IMR-90 (cell line): ENCODE measurements around the gene FSTL5. TPM values are rescaled to one million over a fixed set of nuclear protein-coding genes. Genes with fewer than 3 reads are reported as not detected.

Source experiments
- ATAC-seq: fragments of 200-7000 bp; cut with Tn5 transposase; 2 replicates; pipeline ENCODE4 v1.9.1; 2020; ENCODE audit warnings: low read depth, mild to moderate bottlenecking, moderate library complexity
- BruUV-seq: library from RNA; stranded (reverse); fragments of 400-500 nt; replicated peaks from 2 replicates; lab custom pipeline; 2021; lab: Mats Ljungman, UMichigan
- CTCF ChIA-PET: fragments of 300-600 bp; formaldehyde crosslinking; extraction: SDS; loops from one replicate; lab custom pipeline; 2021; ENCODE audit warnings: antibody characterized with exemption; lab: Yijun Ruan, JAX
- POLR2A ChIA-PET: fragments of 300-600 bp; sonication (Branson Sonifier 250); formaldehyde crosslinking; loops from one replicate; lab custom pipeline; 2022; ENCODE audit warnings: antibody characterized with exemption; ENCODE audit not compliant: unreplicated experiment; lab: Charles Lee
- DNase-seq: peaks from one replicate; pipeline ENCODE4 v3.0.0; 2013
- H2AFZ ChIP-seq: replicated peaks from 2 replicates; pipeline ENCODE3; 2013; ENCODE audit warnings: low read length, mild to moderate bottlenecking; ENCODE audit not compliant: poor library complexity
- H2AK5ac ChIP-seq: 2 replicates; pipeline ENCODE4 v1.6.1; 2013; ENCODE audit warnings: low read depth, low read length, inconsistent platforms
- H2AK9ac ChIP-seq: replicated peaks from 2 replicates; pipeline ENCODE3; 2013; ENCODE audit warnings: mild to moderate bottlenecking, low read depth, low read length, moderate library complexity; ENCODE audit not compliant: poor library complexity
- H2BK120ac ChIP-seq: 2 replicates; pipeline ENCODE4 v1.6.1; 2013; ENCODE audit warnings: low read depth, low read length, inconsistent platforms
- H2BK15ac ChIP-seq: 3 replicates; pipeline ENCODE4 v1.6.1; 2013; ENCODE audit warnings: low read depth, low read length, inconsistent platforms
- H2BK20ac ChIP-seq: 2 replicates; pipeline ENCODE4 v1.6.1; 2013; ENCODE audit warnings: low read depth, mild to moderate bottlenecking, inconsistent platforms, low read length, moderate library complexity
- H2BK5ac ChIP-seq: 2 replicates; pipeline ENCODE4 v1.6.1; 2013; ENCODE audit warnings: mild to moderate bottlenecking, low read depth, low read length, inconsistent platforms; ENCODE audit not compliant: poor library complexity, severe bottlenecking
- H3K14ac ChIP-seq: replicated peaks from 2 replicates; pipeline ENCODE4 v1.6.1; 2013; ENCODE audit warnings: low read depth, low read length, inconsistent platforms
- H3K18ac ChIP-seq: 2 replicates; pipeline ENCODE4 v1.6.1; 2013; ENCODE audit warnings: low read depth, low read length, control low read depth
- H3K23ac ChIP-seq: 2 replicates; pipeline ENCODE4 v1.6.1; 2013; ENCODE audit warnings: low read depth, low read length, inconsistent platforms
- H3K27ac ChIP-seq: 2 replicates; pipeline ENCODE4 v1.5.1; 2013; ENCODE audit warnings: mild to moderate bottlenecking, control low read depth, low read length; ENCODE audit not compliant: insufficient read depth
- H3K27me3 ChIP-seq: 2 replicates; pipeline ENCODE4 v1.6.1; 2013; ENCODE audit warnings: low read length; ENCODE audit not compliant: control insufficient read depth, insufficient read depth
- H3K36me3 ChIP-seq: 2 replicates; pipeline ENCODE4 v1.6.1; 2013; ENCODE audit warnings: low read length, mixed read lengths; ENCODE audit not compliant: control insufficient read depth, insufficient read depth
- H3K4ac ChIP-seq: 2 replicates; pipeline ENCODE4 v1.6.1; 2013; ENCODE audit warnings: low read depth, low read length, inconsistent platforms
- H3K4me1 ChIP-seq: 2 replicates; pipeline ENCODE4 v1.6.1; 2013; ENCODE audit warnings: low read length, mixed read lengths; ENCODE audit not compliant: control insufficient read depth, insufficient read depth
- H3K4me2 ChIP-seq: 2 replicates; pipeline ENCODE4 v1.6.1; 2013; ENCODE audit warnings: low read depth, mild to moderate bottlenecking, control low read depth, low read length, moderate library complexity
- H3K4me3 ChIP-seq: 2 replicates; pipeline ENCODE4 v1.5.1; 2013; ENCODE audit warnings: low read depth, mild to moderate bottlenecking, control low read depth, low read length, moderate library complexity; ENCODE audit not compliant: insufficient read depth
- H3K56ac ChIP-seq: 2 replicates; pipeline ENCODE4 v1.6.1; 2013; ENCODE audit warnings: low read length, inconsistent platforms; ENCODE audit not compliant: insufficient read depth; ENCODE audit errors: extremely low read depth
- H3K79me1 ChIP-seq, 2 experiments: 2 replicates each; pipeline ENCODE4 v1.6.1; 2013; ENCODE audit warnings: low read length in 2 of 2, inconsistent platforms in 1 of 2, low read depth in 1 of 2
- H3K9ac ChIP-seq: 2 replicates; pipeline ENCODE4 v1.6.1; 2013; ENCODE audit warnings: low read depth, low read length, control low read depth
- H3K9me1 ChIP-seq: 2 replicates; pipeline ENCODE4 v1.6.1; 2013; ENCODE audit warnings: low read length, inconsistent platforms; ENCODE audit not compliant: insufficient read depth
- H3K9me3 ChIP-seq: 2 replicates; pipeline ENCODE4 v1.6.1; 2013; ENCODE audit warnings: low read length; ENCODE audit not compliant: control insufficient read depth, insufficient read depth
- H4K20me1 ChIP-seq: 2 replicates; pipeline ENCODE4 v1.6.1; 2013; ENCODE audit warnings: low read length, inconsistent platforms; ENCODE audit not compliant: insufficient read depth
- H4K5ac ChIP-seq: 2 replicates; pipeline ENCODE4 v1.6.1; 2013; ENCODE audit warnings: mild to moderate bottlenecking, low read depth, low read length, control low read depth
- H4K8ac ChIP-seq, 2 experiments: 2 replicates each; pipeline ENCODE4 v1.6.1; 2013; ENCODE audit warnings: low read depth in 2 of 2, low read length in 2 of 2, control low read depth in 1 of 2, inconsistent platforms in 1 of 2
- H4K91ac ChIP-seq: 2 replicates; pipeline ENCODE4 v1.6.1; 2013; ENCODE audit warnings: low read depth, low read length, inconsistent platforms; ENCODE audit not compliant: insufficient read depth
- BHLHE40 ChIP-seq: fragments of 150-350 bp; IDR thresholded peaks from 2 replicates; pipeline ENCODE4 v1.6.1; 2016; ENCODE audit warnings: mild to moderate bottlenecking, low read depth, low read length
- CEBPB ChIP-seq: IDR thresholded peaks from 2 replicates; pipeline ENCODE4 v1.6.1; 2012; ENCODE audit warnings: low read depth, low read length, improper control_type of control experiment
- CHD1 ChIP-seq: IDR thresholded peaks from 2 replicates; pipeline ENCODE4 v1.6.1; 2012; ENCODE audit warnings: low read depth, low read length, improper control_type of control experiment
- CTCF ChIP-seq: conservative IDR thresholded peaks from 2 replicates; pipeline ENCODE4 v1.5.1; 2012; ENCODE audit warnings: mild to moderate bottlenecking, low read depth, low read length, improper control_type of control experiment
- ELK1 ChIP-seq: fragments of 150-350 bp; IDR thresholded peaks from 2 replicates; pipeline ENCODE4 v1.6.1; 2016; ENCODE audit warnings: low read depth, mild to moderate bottlenecking, low read length, moderate library complexity, borderline replicate concordance
- FOS ChIP-seq: fragments of 150-350 bp; IDR thresholded peaks from 2 replicates; pipeline ENCODE4 v1.6.1; 2016; ENCODE audit warnings: low read depth, low read length
- MAFK ChIP-seq: IDR thresholded peaks from 2 replicates; pipeline ENCODE4 v1.6.1; 2012; ENCODE audit warnings: low read depth, low read length, improper control_type of control experiment
- MAZ ChIP-seq: IDR thresholded peaks from 2 replicates; pipeline ENCODE4 v1.6.1; 2012; ENCODE audit warnings: low read depth, mild to moderate bottlenecking, low read length, improper control_type of control experiment, moderate library complexity, borderline replicate concordance
- MXI1 ChIP-seq: IDR thresholded peaks from 2 replicates; pipeline ENCODE4 v1.6.1; 2012; ENCODE audit warnings: low read depth, mild to moderate bottlenecking, low read length, moderate library complexity, borderline replicate concordance
- NFE2L2 ChIP-seq: fragments of 150-350 bp; IDR thresholded peaks from 2 replicates; pipeline ENCODE4 v1.6.1; 2016; ENCODE audit warnings: low read depth, mild to moderate bottlenecking, low read length
- POLR2A ChIP-seq: IDR thresholded peaks from 2 replicates; pipeline ENCODE4 v1.6.1; 2012; ENCODE audit warnings: mild to moderate bottlenecking, low read depth, low read length
- RAD21 ChIP-seq: IDR thresholded peaks from 2 replicates; pipeline ENCODE4 v1.6.1; 2012; ENCODE audit warnings: low read length, improper control_type of control experiment
- RCOR1 ChIP-seq: IDR thresholded peaks from 2 replicates; pipeline ENCODE4 v1.6.1; 2012; ENCODE audit warnings: mild to moderate bottlenecking, low read length, improper control_type of control experiment; ENCODE audit not compliant: insufficient replicate concordance
- RFX5 ChIP-seq: IDR thresholded peaks from 2 replicates; pipeline ENCODE4 v1.8.0; 2012; ENCODE audit warnings: low read depth, mild to moderate bottlenecking, low read length, moderate library complexity
- SMC3 ChIP-seq: fragments of 150-350 bp; IDR thresholded peaks from 2 replicates; pipeline ENCODE4 v1.6.1; 2016; ENCODE audit warnings: low read depth, mild to moderate bottlenecking, antibody characterized with exemption, low read length, moderate library complexity
- USF2 ChIP-seq: fragments of 150-350 bp; IDR thresholded peaks from 2 replicates; pipeline ENCODE4 v1.6.1; 2017; ENCODE audit warnings: mild to moderate bottlenecking, antibody characterized with exemption, low read length, low read depth
- WGBS, 2 experiments: methylation state at CpG; one replicate each; pipeline versions ENCODE4 v1.1.5 to v1.1.7; 2013; ENCODE audit warnings: missing lambda C conversion rate in 2 of 2; ENCODE audit not compliant: insufficient read length in 1 of 2; ENCODE audit errors: extremely low coverage in 2 of 2; 5-methylcytosine and 5-hydroxymethylcytosine counted together
- dilution Hi-C: fragments of 300-500 bp; cut with HindIII; formaldehyde crosslinking; loops from one replicate; pipeline ENCODE4 v1.14.3; 2018; ENCODE audit warnings: low sequenced_read_pairs; ENCODE audit not compliant: unreplicated experiment
- in situ Hi-C: fragments of 300-500 bp; cut with MboI; formaldehyde crosslinking; loops from 3 replicates; pipeline ENCODE4 v1.14.3; 2019; ENCODE audit warnings: low sequenced_read_pairs, inconsistent platforms, mixed read lengths
- intact Hi-C: fragments of 100-400 bp; cut with micrococcal nuclease; formaldehyde crosslinking; loops from 2 replicates; pipeline ENCODE4 v1.10.0; 2022
- polyA plus RNA-seq, 3 experiments: library from polyadenylated mRNA; depleted of rRNA; stranded (reverse); fragments of >200 nt; gene quantifications; 2 replicates each; pipeline ENCODE4 v1.2.3, GENCODE V29; 2012; ENCODE audit warnings: low replicate concordance in 1 of 3
- total RNA-seq: library from RNA; depleted of rRNA; stranded (reverse); fragments of >200 nt; gene quantifications from 2 replicates; pipeline ENCODE4 v1.2.3, GENCODE V29; 2012

Gene FSTL5
- total and polyA plus RNA-seq, 2 of the 4 experiments (the other 2 are of a cell fraction) = under 0.01 TPM; not detected in 1

GRCh38 chr4:162104459-162105124 is 59.2 kb downstream of the FSTL5 start:
- 70% methylated on average over 2 of the region's 5 CpGs; no CpG with 5 or more reads in 1 of the 2 experiments for WGBS, 2 experiments
- Histone ChIP-seq H2BK5ac (no peak overlapping the region), H3K27me3 (no peaks in the 10 kb centered on the region), H3K9ac (no peak overlapping the region), H3K79me1 (no peaks in the 10 kb centered on the region), H3K9me3 (0 out of 2 replicates have a peak, but pooled peaks cover 2% of the 10 kb centered on the region), H2AFZ (no peak overlapping the region), H3K4ac (no peak overlapping the region), H2BK15ac (no peak overlapping the region), H3K9me1 (no peaks in the 10 kb centered on the region), H4K8ac (no peak overlapping the region), H2AK9ac (no peak overlapping the region), H3K4me3 (no peak overlapping the region), H3K27ac (no peak overlapping the region), H2BK20ac (no peak overlapping the region), H3K4me2 (no peak overlapping the region), H4K91ac (no peak overlapping the region), H4K20me1 (no peaks in the 10 kb centered on the region), H3K4me1 (no peaks in the 10 kb centered on the region), H2AK5ac (no peak overlapping the region), H4K5ac (no peak overlapping the region), H3K14ac (no peak overlapping the region), H3K36me3 (no peaks in the 10 kb centered on the region), H3K56ac (no peak overlapping the region), H3K23ac (no peak overlapping the region), H2BK120ac (no peak overlapping the region), H3K18ac (no peak overlapping the region)
- DNase-seq (no peak), ATAC-seq (no peak)
- dilution Hi-C loops (no loop called here), in situ Hi-C loops (no loop called here), intact Hi-C loops (no loop called here)
- no TSS peak for BruUV-seq
- ChIA-PET CTCF (no interaction called here), POLR2A (no interaction called here)
- TF ChIP-seq CHD1 (no peak), RCOR1 (no peak), MAZ (no peak), MXI1 (no peak), MAFK (no peak), BHLHE40 (no peak), FOS (no peak), RAD21 (no peak), RFX5 (no peak), NFE2L2 (no peak), USF2 (no peak), ELK1 (no peak), CEBPB (no peak), SMC3 (no peak), POLR2A (no peak), CTCF (no peak)
